ENCODE measurements around the gene ABCD1. TPM values are rescaled to one million over a fixed set of nuclear protein-coding genes. Genes with fewer than 3 reads are reported as not detected.

ABCD1 gene
- total and polyA plus RNA-seq, 10 of the 15 experiments (the other 5 are each of a cell fraction or from before 2014, with no cell fraction given), result 0.13 to 6.5 (median 1.4) TPM

DNA sequence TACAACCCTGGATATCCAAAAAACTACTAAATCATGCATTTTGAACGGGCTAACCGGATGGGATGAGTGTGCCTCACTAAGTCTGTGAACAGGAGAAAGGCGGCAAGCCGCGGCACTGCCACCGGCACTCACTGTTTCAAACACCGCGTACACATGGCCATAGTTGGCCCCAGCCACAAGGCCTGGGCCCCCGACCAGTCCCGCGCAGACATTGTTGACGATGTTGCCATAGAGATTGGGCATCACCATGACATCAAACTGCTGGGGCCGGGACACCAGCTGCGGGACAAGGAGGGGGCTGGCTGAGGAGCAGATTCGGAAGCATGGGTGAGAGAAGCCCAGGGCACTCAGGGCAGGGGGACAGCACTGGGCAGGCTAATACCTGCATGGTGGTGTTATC is 62.0 kb downstream of the ABCD1 start (continued):
- TF ChIP-seq, protein P1, sequence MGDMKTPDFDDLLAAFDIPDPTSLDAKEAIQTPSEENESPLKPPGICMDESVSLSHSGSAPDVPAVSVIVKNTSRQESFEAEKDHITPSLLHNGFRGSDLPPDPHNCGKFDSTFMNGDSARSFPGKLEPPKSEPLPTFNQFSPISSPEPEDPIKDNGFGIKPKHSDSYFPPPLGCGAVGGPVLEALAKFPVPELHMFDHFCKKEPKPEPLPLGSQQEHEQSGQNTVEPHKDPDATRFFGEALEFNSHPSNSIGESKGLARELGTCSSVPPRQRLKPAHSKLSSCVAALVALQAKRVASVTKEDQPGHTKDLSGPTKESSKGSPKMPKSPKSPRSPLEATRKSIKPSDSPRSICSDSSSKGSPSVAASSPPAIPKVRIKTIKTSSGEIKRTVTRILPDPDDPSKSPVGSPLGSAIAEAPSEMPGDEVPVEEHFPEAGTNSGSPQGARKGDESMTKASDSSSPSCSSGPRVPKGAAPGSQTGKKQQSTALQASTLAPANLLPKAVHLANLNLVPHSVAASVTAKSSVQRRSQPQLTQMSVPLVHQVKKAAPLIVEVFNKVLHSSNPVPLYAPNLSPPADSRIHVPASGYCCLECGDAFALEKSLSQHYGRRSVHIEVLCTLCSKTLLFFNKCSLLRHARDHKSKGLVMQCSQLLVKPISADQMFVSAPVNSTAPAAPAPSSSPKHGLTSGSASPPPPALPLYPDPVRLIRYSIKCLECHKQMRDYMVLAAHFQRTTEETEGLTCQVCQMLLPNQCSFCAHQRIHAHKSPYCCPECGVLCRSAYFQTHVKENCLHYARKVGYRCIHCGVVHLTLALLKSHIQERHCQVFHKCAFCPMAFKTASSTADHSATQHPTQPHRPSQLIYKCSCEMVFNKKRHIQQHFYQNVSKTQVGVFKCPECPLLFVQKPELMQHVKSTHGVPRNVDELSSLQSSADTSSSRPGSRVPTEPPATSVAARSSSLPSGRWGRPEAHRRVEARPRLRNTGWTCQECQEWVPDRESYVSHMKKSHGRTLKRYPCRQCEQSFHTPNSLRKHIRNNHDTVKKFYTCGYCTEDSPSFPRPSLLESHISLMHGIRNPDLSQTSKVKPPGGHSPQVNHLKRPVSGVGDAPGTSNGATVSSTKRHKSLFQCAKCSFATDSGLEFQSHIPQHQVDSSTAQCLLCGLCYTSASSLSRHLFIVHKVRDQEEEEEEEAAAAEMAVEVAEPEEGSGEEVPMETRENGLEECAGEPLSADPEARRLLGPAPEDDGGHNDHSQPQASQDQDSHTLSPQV (IDR thresholded peaks at IDR 0.05), result no peak
- no peak for TF ChIP-seq CREM (IDR thresholded peaks at IDR 0.05; ENCODE audit: low read depth)
- TF ChIP-seq LARP7 (IDR thresholded peaks at IDR 0.05), result no peak
- no peak for TF ChIP-seq SREBF1 (IDR thresholded peaks at IDR 0.05; ENCODE audit: low read length)
- TF ChIP-seq ZSCAN29 (IDR thresholded peaks at IDR 0.05), result no peak
- no peak for TF ChIP-seq TCF12 (IDR thresholded peaks at IDR 0.05; ENCODE audit: low read depth, low read length)
- TF ChIP-seq HDAC2 (IDR thresholded peaks at IDR 0.05), result no peak
- no peak for TF ChIP-seq MYC (IDR thresholded peaks at IDR 0.05; ENCODE audit: insufficient read depth, insufficient read length, insufficient replicate concordance, low read length, severe bottlenecking)
- TF ChIP-seq, protein P2, sequence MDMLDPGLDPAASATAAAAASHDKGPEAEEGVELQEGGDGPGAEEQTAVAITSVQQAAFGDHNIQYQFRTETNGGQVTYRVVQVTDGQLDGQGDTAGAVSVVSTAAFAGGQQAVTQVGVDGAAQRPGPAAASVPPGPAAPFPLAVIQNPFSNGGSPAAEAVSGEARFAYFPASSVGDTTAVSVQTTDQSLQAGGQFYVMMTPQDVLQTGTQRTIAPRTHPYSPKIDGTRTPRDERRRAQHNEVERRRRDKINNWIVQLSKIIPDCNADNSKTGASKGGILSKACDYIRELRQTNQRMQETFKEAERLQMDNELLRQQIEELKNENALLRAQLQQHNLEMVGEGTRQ (IDR thresholded peaks at IDR 0.05; ENCODE audit: borderline replicate concordance, low read depth, low read length), result no peak
- TF ChIP-seq, protein P3, sequence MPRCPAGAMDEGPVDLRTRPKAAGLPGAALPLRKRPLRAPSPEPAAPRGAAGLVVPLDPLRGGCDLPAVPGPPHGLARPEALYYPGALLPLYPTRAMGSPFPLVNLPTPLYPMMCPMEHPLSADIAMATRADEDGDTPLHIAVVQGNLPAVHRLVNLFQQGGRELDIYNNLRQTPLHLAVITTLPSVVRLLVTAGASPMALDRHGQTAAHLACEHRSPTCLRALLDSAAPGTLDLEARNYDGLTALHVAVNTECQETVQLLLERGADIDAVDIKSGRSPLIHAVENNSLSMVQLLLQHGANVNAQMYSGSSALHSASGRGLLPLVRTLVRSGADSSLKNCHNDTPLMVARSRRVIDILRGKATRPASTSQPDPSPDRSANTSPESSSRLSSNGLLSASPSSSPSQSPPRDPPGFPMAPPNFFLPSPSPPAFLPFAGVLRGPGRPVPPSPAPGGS (IDR thresholded peaks at IDR 0.05; ENCODE audit: borderline replicate concordance, insufficient read depth, low read depth, low read length, poor library complexity, severe bottlenecking), result no peak
